NT2/D1 (cell line): ENCODE data around the gene FAM177A1.
"Not testable (repeated sequence)": the region's sequence is repeated elsewhere in the genome, so short reads cannot be mapped to it uniquely, and the experiment has no call there.

ENCODE experiments used
- DNase-seq: peaks from one replicate; pipeline ENCODE4 v3.0.0-alpha.2; 2011; ENCODE audit warnings: low read depth, low spot score
- H3K27me3 ChIP-seq: 2 replicates; pipeline ENCODE4 v1.6.0; 2011; ENCODE audit warnings: mild to moderate bottlenecking; ENCODE audit not compliant: insufficient read length, insufficient read depth
- H3K36me3 ChIP-seq: 2 replicates; pipeline ENCODE4 v1.6.1; 2011; ENCODE audit warnings: mild to moderate bottlenecking, low read length, mixed read lengths; ENCODE audit not compliant: insufficient read depth, insufficient read length
- H3K4me1 ChIP-seq: 2 replicates; pipeline ENCODE4 v1.5.1; 2011; ENCODE audit not compliant: insufficient read depth, insufficient read length
- H3K4me3 ChIP-seq: 2 replicates; pipeline ENCODE4 v1.5.1; 2011; ENCODE audit warnings: low read depth; ENCODE audit not compliant: insufficient read length
- H3K9ac ChIP-seq: 2 replicates; pipeline ENCODE4 v1.6.0; 2011; ENCODE audit warnings: low read depth; ENCODE audit not compliant: insufficient read length
- H3K9me3 ChIP-seq: 2 replicates; pipeline ENCODE4 v1.5.1; 2011; ENCODE audit warnings: mild to moderate bottlenecking, low read length; ENCODE audit not compliant: insufficient read depth
- SUZ12 ChIP-seq: IDR thresholded peaks from 2 replicates; pipeline ENCODE4 v1.6.1; 2011; ENCODE audit not compliant: insufficient read length, insufficient read depth; ENCODE audit errors: extremely low read depth
- YY1 ChIP-seq: IDR thresholded peaks from 2 replicates; pipeline ENCODE4 v1.6.1; 2011; ENCODE audit not compliant: insufficient read length, insufficient read depth
- ZNF274 ChIP-seq: IDR thresholded peaks from 2 replicates; pipeline ENCODE4 v1.6.1; 2011; ENCODE audit warnings: mild to moderate bottlenecking, low read depth, low read length

Gene FAM177A1

DNA sequence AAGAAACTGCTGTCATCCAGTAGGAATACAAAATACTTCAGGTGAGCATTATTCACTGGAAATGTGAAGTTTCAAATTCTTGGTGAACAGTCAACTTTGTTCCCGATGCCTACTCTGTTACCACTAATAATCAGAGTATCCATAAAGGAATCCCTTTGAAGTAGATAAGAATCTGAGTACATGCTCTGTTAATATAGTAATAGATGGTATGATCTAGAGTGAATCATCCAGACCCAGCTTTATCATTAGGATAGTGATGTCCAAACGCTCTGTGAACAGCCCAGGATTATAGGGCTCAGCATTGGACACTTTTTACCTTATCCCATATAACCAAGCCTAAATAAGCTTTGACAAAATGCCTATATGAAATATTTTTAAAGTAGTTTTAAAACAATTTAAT is 42.4 kb downstream of the FAM177A1 start:
- DNase-seq, result no peak
- H3K27me3 ChIP-seq, result no peaks in the 10 kb centered on the region
- H3K36me3 ChIP-seq, result peaks cover 24% of the 10 kb centered on the region
- H3K4me1 ChIP-seq, result no peaks in the 10 kb centered on the region
- no peak overlapping the region for H3K4me3 ChIP-seq
- TF ChIP-seq YY1 (no peak), ZNF274 (no peak), SUZ12 (no peak)
- no peaks in the 10 kb centered on the region for H3K9me3 ChIP-seq
- no peak overlapping the region for H3K9ac ChIP-seq

DNA sequence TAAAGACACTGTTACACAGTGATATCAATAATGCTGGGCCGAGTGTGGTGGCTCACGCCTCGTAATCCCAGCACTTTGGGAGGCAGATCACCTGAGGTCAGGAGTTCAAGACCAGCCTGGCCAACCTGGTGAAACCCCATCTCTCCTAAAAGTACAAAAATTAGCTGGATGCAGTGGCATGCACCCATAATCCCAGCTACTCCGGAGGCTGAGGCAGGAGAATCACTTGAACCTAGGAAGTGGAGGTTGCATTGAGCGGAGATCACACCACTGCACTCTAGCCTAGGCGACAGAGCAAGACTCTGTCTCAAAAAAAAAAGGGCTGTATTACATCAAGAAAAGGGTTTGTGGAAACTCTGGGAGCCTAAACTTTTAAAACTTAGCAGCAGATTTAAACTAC is 48.6 kb downstream of the FAM177A1 start:
- not testable (repeated sequence) for H3K4me1 ChIP-seq
- peaks cover 43% of the 10 kb centered on the region for H3K36me3 ChIP-seq

DNA sequence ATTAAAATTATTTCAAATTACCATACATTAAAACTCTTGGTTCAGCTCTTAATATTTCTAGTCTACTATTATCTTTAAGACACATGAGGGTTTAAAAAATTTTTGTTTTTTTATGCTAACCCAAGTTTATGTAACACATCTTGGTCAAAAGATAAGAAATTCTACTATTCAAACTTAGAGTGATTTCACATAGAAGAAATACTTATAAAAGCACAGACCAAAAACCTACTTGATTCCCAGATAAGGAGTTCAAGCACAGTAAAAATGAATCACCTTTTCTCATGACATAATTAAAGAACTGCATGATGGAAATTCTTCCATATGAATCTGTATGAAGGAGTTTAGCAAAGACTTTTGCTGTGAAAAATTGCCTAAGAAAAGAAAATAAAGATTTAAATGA is 61.8 kb downstream of the FAM177A1 start:
- no peak for DNase-seq
- Histone ChIP-seq H3K4me3 (no peak overlapping the region), H3K9ac (no peak overlapping the region), H3K27me3 (no peaks in the 10 kb centered on the region), H3K36me3 (peaks cover 46% of the 10 kb centered on the region), H3K9me3 (peaks cover 10% of the 10 kb centered on the region), H3K4me1 (no peaks in the 10 kb centered on the region)
- TF ChIP-seq SUZ12 (no peak), ZNF274 (no peak)

More for the DNA sequence above, 48.6 kb downstream of the FAM177A1 start:
- DNase-seq, H3K9me3 ChIP-seq, H3K9ac ChIP-seq, H3K27me3 ChIP-seq, H3K4me3 ChIP-seq: not testable (repeated sequence)

DNA sequence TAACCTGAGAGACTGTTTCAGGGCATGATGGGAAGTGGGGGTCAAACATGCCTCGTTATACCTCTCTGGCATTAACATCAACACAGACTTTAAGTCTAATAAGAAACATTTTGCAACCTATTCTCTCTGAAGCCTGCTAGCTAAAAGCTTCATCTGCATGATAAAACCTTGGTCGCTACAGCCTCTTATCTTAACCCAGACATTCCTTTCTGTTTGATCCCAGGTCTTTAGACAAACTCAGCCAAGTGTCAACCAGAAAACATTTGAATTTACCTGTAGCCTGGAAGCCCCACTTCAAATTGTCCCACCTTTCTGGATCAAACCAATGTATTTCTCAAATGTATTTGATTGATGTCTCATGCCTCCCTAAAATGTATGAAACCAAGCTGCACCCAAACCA is 66.6 kb downstream of the FAM177A1 start:
- Histone ChIP-seq H3K9ac (no peak overlapping the region), H3K36me3 (peaks cover 48% of the 10 kb centered on the region), H3K4me1 (no peaks in the 10 kb centered on the region), H3K4me3 (no peak overlapping the region), H3K27me3 (no peaks in the 10 kb centered on the region), H3K9me3 (peaks cover 10% of the 10 kb centered on the region)
- no peak for TF ChIP-seq ZNF274
- no peak for TF ChIP-seq SUZ12
- TF ChIP-seq YY1, result no peak
- peak; percentile 9 for DNase-seq

DNA sequence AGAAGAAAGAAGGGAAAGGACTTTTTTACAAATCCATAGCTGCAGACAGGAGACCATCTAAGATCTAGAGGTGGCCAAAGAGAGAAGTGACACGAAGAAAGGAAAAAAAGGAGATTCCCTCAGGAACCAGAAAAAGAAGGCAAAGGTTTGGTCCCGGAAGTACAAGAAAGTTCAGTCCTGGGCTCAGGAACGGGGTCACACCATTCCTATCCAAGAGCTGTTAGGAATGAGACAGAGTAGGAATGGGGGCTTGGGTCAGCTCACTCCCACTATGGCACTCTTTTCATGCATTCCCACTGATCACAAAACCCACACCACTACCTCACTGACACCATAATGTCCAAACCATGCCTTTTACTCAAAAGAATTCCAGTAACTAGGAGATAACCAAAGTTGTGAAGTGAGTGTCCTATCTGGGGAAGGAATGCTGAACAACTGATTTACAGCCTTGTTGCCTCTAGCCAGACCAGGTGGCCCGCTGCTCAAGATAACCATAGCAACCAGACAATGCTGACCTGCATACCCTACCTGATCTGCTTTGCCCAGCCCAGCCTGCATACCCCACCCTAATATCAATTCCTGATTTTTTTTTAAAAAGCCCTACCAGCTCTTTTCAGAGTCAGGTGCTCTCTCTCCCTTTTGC is 67.4 kb downstream of the FAM177A1 start:
- H3K9me3 ChIP-seq, result peaks cover 10% of the 10 kb centered on the region
- no peaks in the 10 kb centered on the region for H3K4me1 ChIP-seq
- peaks cover 44% of the 10 kb centered on the region for H3K36me3 ChIP-seq
- no peak overlapping the region for H3K4me3 ChIP-seq
- no peak overlapping the region for H3K9ac ChIP-seq
- DNase-seq, result no peak
- no peaks in the 10 kb centered on the region for H3K27me3 ChIP-seq
- no peak for TF ChIP-seq YY1
- TF ChIP-seq ZNF274, result no peak
- no peak for TF ChIP-seq SUZ12

DNA sequence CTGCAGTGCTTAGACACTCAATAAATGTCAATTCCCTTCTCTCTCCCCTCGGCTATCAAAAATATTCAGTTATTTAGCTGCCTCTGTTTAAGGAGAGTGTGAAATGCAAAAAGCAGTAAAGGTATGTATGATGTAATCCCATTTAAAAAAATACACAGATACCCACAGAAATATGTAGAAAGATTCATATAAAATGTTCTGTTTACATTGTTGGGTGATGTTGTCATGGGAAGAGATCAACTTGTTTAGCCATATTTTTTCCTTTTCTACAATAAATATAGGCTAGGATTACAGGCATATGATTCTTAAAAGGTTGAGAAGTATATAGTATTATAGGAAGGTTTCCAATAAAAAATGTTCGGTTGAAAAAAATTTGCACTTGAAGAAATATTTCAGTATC is 68.0 kb downstream of the FAM177A1 start:
- TF ChIP-seq ZNF274, result no peak
- no peak for TF ChIP-seq SUZ12
- TF ChIP-seq YY1, result no peak
- no peaks in the 10 kb centered on the region for H3K27me3 ChIP-seq
- no peak overlapping the region for H3K4me3 ChIP-seq
- H3K4me1 ChIP-seq, result no peaks in the 10 kb centered on the region
- peaks cover 10% of the 10 kb centered on the region for H3K9me3 ChIP-seq
- no peak overlapping the region for H3K9ac ChIP-seq
- DNase-seq, result no peak
- H3K36me3 ChIP-seq, result peaks cover 42% of the 10 kb centered on the region

DNA sequence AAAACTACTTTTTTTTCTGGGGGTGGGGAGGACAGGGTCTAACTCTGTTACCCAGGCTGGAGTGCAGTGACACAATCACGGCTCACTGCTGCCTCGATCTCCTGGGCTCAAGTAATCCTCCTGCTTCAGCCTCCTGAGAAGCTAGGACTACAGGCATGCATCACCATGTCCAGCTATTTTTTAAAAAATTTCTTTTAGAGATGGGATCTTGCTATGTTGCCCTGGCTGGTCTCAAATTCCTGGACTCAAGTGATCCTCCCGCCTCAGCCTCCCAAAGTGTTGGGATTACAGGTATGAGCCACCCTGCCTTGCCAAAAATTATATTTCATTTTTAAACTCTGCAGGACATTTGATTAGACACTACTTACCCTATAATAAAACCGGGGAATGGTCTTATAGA is 70.2 kb downstream of the FAM177A1 start:
- no peak overlapping the region for H3K9ac ChIP-seq
- H3K27me3 ChIP-seq, result no peaks in the 10 kb centered on the region
- TF ChIP-seq YY1 (no peak), SUZ12 (no peak), ZNF274 (no peak)
- peaks cover 10% of the 10 kb centered on the region for H3K9me3 ChIP-seq
- H3K4me1 ChIP-seq, result no peaks in the 10 kb centered on the region
- H3K36me3 ChIP-seq, result peaks cover 23% of the 10 kb centered on the region
- DNase-seq, result no peak
- no peak overlapping the region for H3K4me3 ChIP-seq

DNA sequence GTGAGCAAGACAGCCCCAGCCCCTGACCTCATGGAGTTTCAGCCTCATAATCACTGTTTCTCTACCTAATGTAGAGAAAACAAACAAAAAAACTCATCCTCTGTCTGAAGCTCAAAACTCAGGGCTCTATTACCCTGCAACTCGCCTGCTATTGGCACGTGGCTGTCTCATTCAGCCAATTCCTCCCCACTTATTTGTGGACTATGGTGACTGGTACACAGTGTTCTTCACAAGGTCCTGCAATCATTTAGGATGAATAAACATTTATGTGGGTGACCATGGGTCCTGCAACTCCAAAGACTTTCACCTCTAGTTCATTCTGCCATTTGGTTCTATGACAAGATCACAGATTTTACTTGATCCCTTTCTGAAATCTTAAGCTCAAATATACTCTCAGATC is 71.0 kb downstream of the FAM177A1 start:
- TF ChIP-seq YY1 (no peak), SUZ12 (no peak), ZNF274 (no peak)
- no peak for DNase-seq
- H3K36me3 ChIP-seq, result peaks cover 16% of the 10 kb centered on the region
- peaks cover 1% of the 10 kb centered on the region; the same call in 1 of the 2 replicates for H3K9me3 ChIP-seq
- no peak overlapping the region for H3K4me3 ChIP-seq
- H3K4me1 ChIP-seq, result no peaks in the 10 kb centered on the region
- H3K27me3 ChIP-seq, result no peaks in the 10 kb centered on the region
- no peak overlapping the region for H3K9ac ChIP-seq
